Ovary (tissue), 9 donors: ENCODE measurements around the gene RERG. TPM values are rescaled to one million over a fixed set of nuclear protein-coding genes. Genes with fewer than 3 reads are reported as not detected.

Experiments
- DNase-seq, 5 donors: peaks; one replicate each; pipeline ENCODE4 v3.0.0-alpha.2; 2019 to 2020
- H3K27ac ChIP-seq, 2 donors: fragments of 200-600 bp; one replicate each; pipeline versions ENCODE4 v1.5.1 to v1.8.0; 2019 to 2022
- H3K27me3 ChIP-seq: fragments of 200-600 bp; one replicate; pipeline ENCODE4 v1.8.0; 2022
- H3K36me3 ChIP-seq: fragments of 200-600 bp; sonication (generic); one replicate; pipeline ENCODE4 v1.5.1; 2019
- H3K4me1 ChIP-seq: one replicate; pipeline ENCODE4 v1.8.1; 2013; ENCODE audit warnings: mild to moderate bottlenecking, moderate library complexity; ENCODE audit not compliant: insufficient read depth
- H3K4me3 ChIP-seq: fragments of 200-600 bp; sonication (generic); one replicate; pipeline ENCODE4 v1.5.1; 2017
- H3K9me3 ChIP-seq, 2 donors: fragments of 200-600 bp in 1 of 2; sonication (generic) in 1 of 2; one replicate each; pipeline versions ENCODE4 v1.5.1 to v1.8.1; 2013 to 2019; ENCODE audit warnings: mild to moderate bottlenecking in 1 of 2, moderate library complexity in 1 of 2
- EP300 ChIP-seq: sonication (generic); formaldehyde crosslinking; IDR thresholded peaks from one replicate; pipeline ENCODE4 v1.6.1; 2017; ENCODE audit warnings: antibody characterized with exemption
- POLR2A ChIP-seq: fragments of 450-650 bp; IDR thresholded peaks from one replicate; pipeline ENCODE4 v1.6.1; 2017; ENCODE audit warnings: antibody characterized with exemption, mild to moderate bottlenecking, moderate library complexity
- WGBS, 3 donors: extraction: QIAGEN DNeasy Blood & Tissue Kit in 1 of 3; methylation state at CpG; one replicate each; pipeline versions ENCODE4 v1.1.5 to v1.1.7; 2013 to 2017; 5-methylcytosine and 5-hydroxymethylcytosine counted together
- intact Hi-C, 4 donors: fragments of 100-400 bp; cut with DNase I; formaldehyde crosslinking; loops; one replicate each; pipeline versions ENCODE4 v1.11.0 to v1.15.1; 2022 to 2023
- polyA plus RNA-seq, 2 donors: library from polyadenylated mRNA; stranded (reverse); fragments of 200-250 nt in 1 of 2; fragments of 350-450 nt in 1 of 2; fragmentation: Illumina TruSeq in 1 of 2; extraction: RNeasy Lipid Tissue Mini Kit (QIAGEN cat#74804) in 1 of 2; gene quantifications; one replicate each; pipeline ENCODE4 v1.2.3, GENCODE V29; 2013 to 2014
- total RNA-seq, 7 donors: library from RNA; depleted of rRNA in 2 of 7; stranded (reverse); fragments of >200 nt in 2 of 7; fragmentation: NEBNext Ultra II Directional in 3 of 7; extraction: Animal tissue kit (Norgen Biotek cat#: 25700) in 3 of 7; gene quantifications; one replicate each; pipeline versions ENCODE4 v1.1.0 to v1.2.4, GENCODE V29; 2016 to 2023
- TF ChIP-seq, protein P1 (sequence below), 3 donors: fragments of 450-650 bp in 2 of 3; fragments of 200-600 bp in 1 of 3; IDR thresholded peaks; one replicate each; pipeline versions ENCODE4 v1.5.1 to v1.8.0; 2016 to 2022; ENCODE audit warnings: antibody characterized with exemption in 3 of 3, mild to moderate bottlenecking in 1 of 3
- donor health status: DM: no; HTN: no; CAD: no; lungs with moderate emphysema.
- donor health status: DM: no; HTN: no; CAD: no.
- donor health status: Bipolar disorder and iron deficiency.
- donor health status: DM: yes; HTN: yes; CAD: no.
- donor health status: DM: no; HTN: no; CAD: no.
- donor health status: DM: yes; HTN: yes; CAD: no.

The RERG gene
- total and polyA plus RNA-seq, 9 donors, result 12.9 to 96.8 (median 36.7) TPM

DNA sequence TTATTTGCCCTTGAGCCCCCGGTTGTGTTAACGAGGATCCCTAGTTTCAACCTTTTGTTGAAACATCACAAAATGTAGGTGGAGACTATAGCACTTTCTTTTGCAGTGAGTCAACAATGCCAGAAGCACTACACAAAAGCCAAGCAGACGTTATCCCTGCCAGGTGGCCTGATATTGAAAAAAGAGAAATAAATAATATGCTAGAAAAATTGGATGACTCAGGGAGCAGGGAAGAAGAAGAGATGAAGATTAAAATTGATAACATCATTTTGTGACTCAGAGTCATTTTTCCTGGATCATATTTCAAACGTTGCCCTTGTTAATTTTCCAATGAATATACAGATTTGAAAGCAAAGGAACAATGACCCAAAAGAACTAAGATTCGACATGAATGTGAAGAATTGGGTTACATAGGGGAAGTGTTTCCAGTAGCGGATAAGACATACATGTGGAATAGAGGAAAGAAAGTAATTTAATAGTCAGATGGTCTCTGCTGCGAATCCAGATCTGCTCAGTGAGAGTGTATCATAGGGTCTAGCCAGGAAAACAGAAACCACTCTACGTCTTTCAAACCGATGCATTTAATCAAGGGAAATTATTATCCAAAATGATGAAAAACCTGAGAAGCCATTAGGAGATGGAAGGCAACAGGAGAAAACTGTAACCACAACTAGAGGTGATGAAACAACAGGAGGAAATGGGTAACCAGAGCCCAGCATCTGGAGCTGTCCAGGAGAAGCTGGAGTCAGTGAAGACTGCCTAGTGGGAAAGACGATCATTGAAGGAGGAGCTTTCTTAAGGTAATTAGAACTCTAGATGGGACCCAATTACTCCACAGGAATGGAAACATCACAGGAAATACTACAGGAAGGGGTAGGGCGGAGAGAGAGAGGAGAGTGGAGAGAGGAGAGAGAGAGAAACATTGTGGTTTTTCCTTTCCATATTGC, 57.9 kb downstream of the RERG start:
- Histone ChIP-seq H3K27me3 (no peaks in the 10 kb centered on the region), H3K36me3 (no peaks in the 10 kb centered on the region), H3K4me1 (peaks cover 12% of the 10 kb centered on the region), H3K9me3 (no peaks in the 10 kb centered on the region), H3K27ac (peak overlapping the region in 1 of 2 donors; percentile 58), H3K4me3 (no peak overlapping the region)
- WGBS, 3 donors, result 77 to 83% (median 82%) methylated on average over 11 of the region's 11 CpGs
- intact Hi-C loops, result loop anchor here in 1 of 4 donors (5.0 kb wide), 1 partner anchor 44 kb away; no protein-coding TSS in a partner anchor
- DNase-seq, result no peak
- TF ChIP-seq EP300 (no peak), POLR2A (no peak)
- TF ChIP-seq, protein P1, sequence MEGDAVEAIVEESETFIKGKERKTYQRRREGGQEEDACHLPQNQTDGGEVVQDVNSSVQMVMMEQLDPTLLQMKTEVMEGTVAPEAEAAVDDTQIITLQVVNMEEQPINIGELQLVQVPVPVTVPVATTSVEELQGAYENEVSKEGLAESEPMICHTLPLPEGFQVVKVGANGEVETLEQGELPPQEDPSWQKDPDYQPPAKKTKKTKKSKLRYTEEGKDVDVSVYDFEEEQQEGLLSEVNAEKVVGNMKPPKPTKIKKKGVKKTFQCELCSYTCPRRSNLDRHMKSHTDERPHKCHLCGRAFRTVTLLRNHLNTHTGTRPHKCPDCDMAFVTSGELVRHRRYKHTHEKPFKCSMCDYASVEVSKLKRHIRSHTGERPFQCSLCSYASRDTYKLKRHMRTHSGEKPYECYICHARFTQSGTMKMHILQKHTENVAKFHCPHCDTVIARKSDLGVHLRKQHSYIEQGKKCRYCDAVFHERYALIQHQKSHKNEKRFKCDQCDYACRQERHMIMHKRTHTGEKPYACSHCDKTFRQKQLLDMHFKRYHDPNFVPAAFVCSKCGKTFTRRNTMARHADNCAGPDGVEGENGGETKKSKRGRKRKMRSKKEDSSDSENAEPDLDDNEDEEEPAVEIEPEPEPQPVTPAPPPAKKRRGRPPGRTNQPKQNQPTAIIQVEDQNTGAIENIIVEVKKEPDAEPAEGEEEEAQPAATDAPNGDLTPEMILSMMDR (IDR thresholded peaks at IDR 0.05), result no peak

DNA sequence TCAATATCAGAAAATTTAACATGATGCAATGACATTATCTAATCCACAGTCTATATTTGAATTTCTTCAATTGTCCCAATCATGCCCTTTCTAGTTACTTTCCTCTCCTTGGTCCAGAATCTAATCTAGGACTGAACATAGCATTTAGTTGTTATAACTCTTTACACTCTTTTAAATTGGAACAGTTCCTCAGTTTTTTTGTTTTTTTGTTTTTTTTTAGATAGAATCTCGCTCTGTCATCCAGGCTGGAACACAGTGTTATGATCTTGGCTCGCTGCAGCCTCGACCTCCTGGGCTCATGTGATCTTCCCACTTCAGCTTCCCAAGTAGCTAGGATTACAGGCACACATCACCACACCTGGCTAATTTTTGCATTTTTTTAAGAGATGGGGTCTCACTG, 63.1 kb downstream of the RERG start:
- intact Hi-C loops, result loop anchor here in 1 of 4 donors (10.0 kb wide), 1 partner anchor 153 kb away; no protein-coding TSS in a partner anchor
- H3K27me3 ChIP-seq, result no peaks in the 10 kb centered on the region
- H3K36me3 ChIP-seq, result no peaks in the 10 kb centered on the region
- 34 to 45% (median 35%) methylated on average over 3 of the region's 3 CpGs for WGBS, 3 donors
- peaks cover 8% of the 10 kb centered on the region for H3K4me1 ChIP-seq
- DNase-seq, result peak in 1 of 5 donors; percentile 58
- TF ChIP-seq POLR2A, result no peak
- no peak for TF ChIP-seq EP300
- TF ChIP-seq, protein P1 (IDR thresholded peaks at IDR 0.05), result no peak
- no peaks in the 10 kb centered on the region for H3K9me3 ChIP-seq
- H3K27ac ChIP-seq, result peak overlapping the region in 1 of 2 donors; percentile 7
- H3K4me3 ChIP-seq, result no peak overlapping the region

DNA sequence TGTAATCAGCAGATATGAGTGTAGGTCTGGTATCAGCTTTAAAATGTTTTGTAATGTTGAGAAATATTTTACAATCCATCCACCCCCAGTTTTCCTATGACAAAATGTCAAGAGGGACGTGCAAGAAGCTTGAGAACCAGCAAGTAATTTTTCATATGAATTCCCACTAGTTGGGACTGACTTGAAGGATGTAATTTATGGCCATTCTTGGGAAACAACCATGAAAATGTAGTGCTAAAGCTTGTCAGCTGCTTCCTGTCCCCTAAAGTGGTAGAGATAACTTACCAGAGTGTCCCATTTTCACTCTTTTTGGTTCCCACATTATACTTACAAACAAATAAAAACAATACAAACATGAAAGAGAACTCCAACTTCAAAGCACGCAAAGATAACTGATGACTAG, 63.9 kb downstream of the RERG start:
- intact Hi-C loops, result loop anchor here in 1 of 4 donors (10.0 kb wide), 1 partner anchor 152 kb away; no protein-coding TSS in a partner anchor

DNA sequence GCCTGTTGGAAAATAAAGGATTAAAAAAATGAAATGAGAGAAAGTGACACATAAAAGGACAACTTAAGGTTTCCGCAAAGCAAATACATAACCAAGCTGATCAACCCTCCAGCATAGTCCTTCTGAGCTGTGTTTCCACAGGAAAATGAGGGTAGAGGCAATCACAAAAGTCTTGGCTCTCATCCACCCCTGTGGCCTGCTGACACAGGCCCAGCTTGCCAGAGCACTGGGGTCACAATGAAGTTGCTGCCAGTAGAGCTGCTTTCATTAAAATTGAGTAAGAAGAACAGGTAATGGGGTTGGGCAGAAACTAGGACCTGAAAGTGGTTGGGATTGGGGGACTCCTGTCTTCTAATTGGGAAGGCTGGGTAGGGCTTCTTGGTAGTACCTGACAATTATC, 65.9 kb downstream of the RERG start:
- Histone ChIP-seq H3K9me3 (no peaks in the 10 kb centered on the region), H3K36me3 (no peaks in the 10 kb centered on the region), H3K4me1 (peaks cover 12% of the 10 kb centered on the region), H3K27me3 (no peaks in the 10 kb centered on the region), H3K4me3 (no peak overlapping the region), H3K27ac (peak overlapping the region; percentile 17 to 23)
- intact Hi-C loops, result loop anchor here in 1 of 4 donors (10.0 kb wide), 1 partner anchor 150 kb away; no protein-coding TSS in a partner anchor
- TF ChIP-seq, protein P1 (IDR thresholded peaks at IDR 0.05), result no peak
- DNase-seq, result peak in 1 of 5 donors; percentile 26
- WGBS, 3 donors, result 43 to 91% (median 57%) methylated on average over 1 of the region's 1 CpG

More for the DNA sequence above, 63.9 kb downstream of the RERG start:
- TF ChIP-seq POLR2A, result no peak
- TF ChIP-seq, protein P1 (IDR thresholded peaks at IDR 0.05), result no peak
- TF ChIP-seq EP300, result no peak
- H3K27ac ChIP-seq, result peak overlapping the region in 1 of 2 donors; percentile 7
- H3K9me3 ChIP-seq, result no peaks in the 10 kb centered on the region
- no peaks in the 10 kb centered on the region for H3K36me3 ChIP-seq
- no peak for DNase-seq
- no peaks in the 10 kb centered on the region for H3K27me3 ChIP-seq
- WGBS, 3 donors, result 20 to 27% (median 20%) methylated on average over 2 of the region's 2 CpGs
- H3K4me3 ChIP-seq, result no peak overlapping the region
- peaks cover 9% of the 10 kb centered on the region for H3K4me1 ChIP-seq
